Kidney (tissue), 22 donors: ENCODE measurements around the gene KRTAP10-3. TPM values are rescaled to one million over a fixed set of nuclear protein-coding genes. Genes with fewer than 3 reads are reported as not detected.

Experiments
- DNase-seq, 5 donors: peaks; one replicate each; pipeline ENCODE4 v3.0.0-alpha.2; 2013 to 2020
- FAIRE-seq: peaks from 2 replicates; lab custom pipeline; 2012; peaks lifted over from hg19 to GRCh38; lab: Jason Lieb, UNC
- H3K27ac ChIP-seq, 2 donors: one replicate each; pipeline ENCODE4 v1.7.0; 2013; ENCODE audit warnings: low read depth in 2 of 2, low read length in 2 of 2, inconsistent platforms in 1 of 2
- H3K27me3 ChIP-seq: one replicate; pipeline ENCODE4 v1.7.1; 2013; ENCODE audit warnings: low read length, inconsistent platforms; ENCODE audit not compliant: control insufficient read depth, insufficient read depth
- H3K36me3 ChIP-seq, 3 donors: one replicate each; pipeline versions ENCODE4 v1.7.0 to v1.7.1; 2013; ENCODE audit warnings: low read length in 3 of 3, control low read depth in 1 of 3, inconsistent platforms in 1 of 3; ENCODE audit not compliant: insufficient read depth in 3 of 3, control insufficient read depth in 2 of 3
- H3K4me1 ChIP-seq, 3 donors: one replicate each; pipeline versions ENCODE4 v1.7.0 to v1.7.1; 2013; ENCODE audit warnings: low read length in 3 of 3, inconsistent platforms in 1 of 3, low read depth in 1 of 3; ENCODE audit not compliant: control insufficient read depth in 2 of 3, insufficient read depth in 2 of 3
- H3K4me3 ChIP-seq, 3 donors: one replicate each; pipeline versions ENCODE4 v1.7.0 to v1.8.1; 2013; ENCODE audit warnings: low read length in 3 of 3, control low read depth in 1 of 3, inconsistent platforms in 1 of 3
- H3K9ac ChIP-seq, 3 donors: one replicate each; pipeline versions ENCODE4 v1.7.0 to v1.7.1; 2013; ENCODE audit warnings: low read length in 3 of 3, control low read depth in 1 of 3, inconsistent platforms in 1 of 3
- H3K9me3 ChIP-seq, 3 donors: one replicate each; pipeline versions ENCODE4 v1.7.0 to v1.7.1; 2013; ENCODE audit warnings: low read length in 3 of 3, control low read depth in 1 of 3, inconsistent platforms in 1 of 3; ENCODE audit not compliant: control insufficient read depth in 2 of 3, insufficient read depth in 1 of 3
- intact Hi-C: fragments of 100-400 bp; cut with DNase I; formaldehyde crosslinking; loops from one replicate; pipeline ENCODE4 v1.11.1; 2022
- long read RNA-seq, 10 donors: library from polyadenylated mRNA in 1 of 10; unstranded in 1 of 10; transcript quantifications; one replicate each; pipeline ENCODE4 v2.0.0 and lab custom pipeline, GENCODE V29; 2021 to 2026
- polyA plus RNA-seq: library from polyadenylated mRNA; stranded (reverse); fragments of 350-450 nt; fragmentation: Illumina TruSeq; extraction: RNeasy Lipid Tissue Mini Kit (QIAGEN cat#74804); gene quantifications from one replicate; pipeline ENCODE4 v1.2.3, GENCODE V29; 2014; ENCODE audit warnings: low read depth, low replicate concordance; ENCODE audit not compliant: insufficient read depth
- total RNA-seq: library from RNA; stranded (reverse); fragmentation: NEBNext Ultra II Directional; extraction: Animal tissue kit (Norgen Biotek cat#: 25700); gene quantifications from one replicate; pipeline ENCODE4 v1.2.1, GENCODE V29; 2021
- TF ChIP-seq, protein P1 (sequence below): IDR thresholded peaks from 3 replicates; pipeline ENCODE4 v1.5.1; 2012; ENCODE audit warnings: mild to moderate bottlenecking, moderate library complexity, borderline replicate concordance; ENCODE audit not compliant: insufficient read depth; ENCODE audit errors: extremely low read depth
- donor health status: control.
- donor health status: control.
- donor health status: control.
- donor health status: control.
- donor health status: control.
- donor health status: DM: yes; HTN: yes; CAD: no.
- donor health status: Normal renal cell carcinoma (clear cell type).

KRTAP10-3 gene
- not detected for total RNA-seq
- not detected for polyA plus RNA-seq
- long read RNA-seq, donor 1: 0 reads
- long read RNA-seq, donor 2: 0 reads
- long read RNA-seq, donor 3: 0 reads
- long read RNA-seq, donor 4: 0 reads
- long read RNA-seq, donor 5: 0 reads
- long read RNA-seq, donor 6: 0 reads
- long read RNA-seq, donor 7: 0 reads
- long read RNA-seq, donor 8: 0 reads
- long read RNA-seq, donor 9: 0 reads
- long read RNA-seq, donor 10: 0 reads

DNA sequence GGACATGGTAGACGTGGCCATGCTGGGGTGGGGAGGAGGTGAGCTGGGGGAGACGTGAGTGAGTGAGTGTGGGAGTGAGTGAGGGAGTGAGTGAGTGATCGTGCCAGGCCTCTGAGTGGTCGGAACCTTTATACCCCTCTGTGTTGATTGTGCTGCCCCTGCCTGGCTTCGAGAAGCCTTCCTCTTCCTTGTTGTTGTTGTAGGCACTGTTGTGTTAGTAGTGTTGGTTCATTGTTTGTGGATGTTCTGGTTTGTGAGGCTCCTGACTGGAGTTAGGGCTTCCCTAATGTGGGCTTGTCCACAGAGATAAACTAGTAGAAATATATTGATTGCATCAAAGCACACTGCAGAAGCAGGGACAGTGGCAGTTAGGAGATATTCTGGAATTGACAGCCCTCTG is at the start of gene KRTAP10-3:
TSS of gene KRTAP10-3 (minus strand) at position 101 of the 400 bp plus-strand sequence. CDS start at position 21, 80 bp downstream.
- DNase-seq (no peak), FAIRE-seq (no peak)
- H3K36me3 ChIP-seq: no peaks in the 10 kb centered on the region
- TF ChIP-seq, protein P1, sequence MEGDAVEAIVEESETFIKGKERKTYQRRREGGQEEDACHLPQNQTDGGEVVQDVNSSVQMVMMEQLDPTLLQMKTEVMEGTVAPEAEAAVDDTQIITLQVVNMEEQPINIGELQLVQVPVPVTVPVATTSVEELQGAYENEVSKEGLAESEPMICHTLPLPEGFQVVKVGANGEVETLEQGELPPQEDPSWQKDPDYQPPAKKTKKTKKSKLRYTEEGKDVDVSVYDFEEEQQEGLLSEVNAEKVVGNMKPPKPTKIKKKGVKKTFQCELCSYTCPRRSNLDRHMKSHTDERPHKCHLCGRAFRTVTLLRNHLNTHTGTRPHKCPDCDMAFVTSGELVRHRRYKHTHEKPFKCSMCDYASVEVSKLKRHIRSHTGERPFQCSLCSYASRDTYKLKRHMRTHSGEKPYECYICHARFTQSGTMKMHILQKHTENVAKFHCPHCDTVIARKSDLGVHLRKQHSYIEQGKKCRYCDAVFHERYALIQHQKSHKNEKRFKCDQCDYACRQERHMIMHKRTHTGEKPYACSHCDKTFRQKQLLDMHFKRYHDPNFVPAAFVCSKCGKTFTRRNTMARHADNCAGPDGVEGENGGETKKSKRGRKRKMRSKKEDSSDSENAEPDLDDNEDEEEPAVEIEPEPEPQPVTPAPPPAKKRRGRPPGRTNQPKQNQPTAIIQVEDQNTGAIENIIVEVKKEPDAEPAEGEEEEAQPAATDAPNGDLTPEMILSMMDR: no peak
- H3K27me3 ChIP-seq: no peaks in the 10 kb centered on the region
- no peaks in the 10 kb centered on the region for H3K9me3 ChIP-seq
- no peak within 1 kb of the TSS for H3K9ac ChIP-seq
- no peaks in the 10 kb centered on the region for H3K4me1 ChIP-seq
- H3K27ac ChIP-seq: no peak within 1 kb of the TSS
- intact Hi-C loops: no loop called here
- H3K4me3 ChIP-seq: no peak within 1 kb of the TSS

GRCh38 chr21:44606495-44606894 is 47.9 kb upstream of the KRTAP10-3 start:
- Histone ChIP-seq H3K4me1 (no peaks in the 10 kb centered on the region), H3K9ac (no peak overlapping the region), H3K27ac (no peak overlapping the region), H3K4me3 (no peak overlapping the region), H3K27me3 (no peaks in the 10 kb centered on the region), H3K9me3 (peaks cover 0 to 3% (median 0%) of the 10 kb centered on the region in 3 donors), H3K36me3 (no peaks in the 10 kb centered on the region)
- intact Hi-C loops: no loop called here
- TF ChIP-seq, protein P1: no peak
- FAIRE-seq (no peak), DNase-seq (no peak)

DNA sequence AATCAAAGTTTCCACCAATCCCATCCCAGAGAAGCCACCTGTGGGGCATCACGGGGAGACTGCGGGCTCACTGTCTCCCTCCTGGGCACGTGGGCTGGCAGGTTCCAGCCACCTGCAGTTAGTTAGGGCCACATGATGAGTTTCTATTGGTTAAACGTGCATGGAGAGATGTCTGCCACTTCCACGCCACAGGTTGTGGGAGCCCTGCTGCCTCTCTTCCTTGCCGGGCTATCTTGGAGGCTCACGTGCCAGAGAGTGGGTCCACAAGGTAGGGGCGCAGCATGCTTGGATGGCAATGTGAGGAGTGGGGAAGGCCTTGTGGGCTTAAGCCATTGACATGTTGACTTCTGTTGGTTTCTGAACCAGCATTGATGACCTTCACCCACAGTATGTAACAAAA is 45.3 kb upstream of the KRTAP10-3 start:
- Histone ChIP-seq H3K27me3 (no peaks in the 10 kb centered on the region), H3K4me3 (no peak overlapping the region), H3K9me3 (no peaks in the 10 kb centered on the region), H3K27ac (no peak overlapping the region), H3K4me1 (no peaks in the 10 kb centered on the region), H3K9ac (no peak overlapping the region), H3K36me3 (no peaks in the 10 kb centered on the region)
- DNase-seq: no peak
- intact Hi-C loops: no loop called here
- no peak for FAIRE-seq
- TF ChIP-seq, protein P1: no peak
